Activated CD4-positive, alpha-beta T cell treated with anti-CD3 and anti-CD28 coated beads, Interleukin-2, amount 50 U/mL, for 4 hours (primary cell): ENCODE results near the gene GGNBP2.

Experiments
- DNase-seq, 2 experiments: peaks; one replicate each; pipeline ENCODE4 v3.0.0-alpha.2; 2020

GGNBP2 gene

GRCh38 chr17:36608280-36608679 lies 63.6 kb downstream of the GGNBP2 start:
- DNase-seq = no peak

GRCh38 chr17:36608794-36609497 lies 64.2 kb downstream of the GGNBP2 start:
- no peak for DNase-seq

GRCh38 chr17:36609498-36609862 lies 64.8 kb downstream of the GGNBP2 start:
- DNase-seq = no peak

- no peak for DNase-seq
Observed at GRCh38 chr17:36610474-36610873, 65.8 kb downstream of the GGNBP2 start.

- no peak for DNase-seq
Observed at GRCh38 chr17:36611345-36612072, 66.8 kb downstream of the GGNBP2 start.

GRCh38 chr17:36612323-36612722 lies 67.6 kb downstream of the GGNBP2 start:
- DNase-seq = no peak

- DNase-seq = no peak
Observed at GRCh38 chr17:36613155-36613554, 68.4 kb downstream of the GGNBP2 start.

GRCh38 chr17:36614081-36614480 lies 69.4 kb downstream of the GGNBP2 start:
- no peak for DNase-seq

GRCh38 chr17:36614933-36615332 lies 70.2 kb downstream of the GGNBP2 start:
- no peak for DNase-seq

- no peak for DNase-seq
Observed at GRCh38 chr17:36616061-36617029, 71.6 kb downstream of the GGNBP2 start.

GRCh38 chr17:36617773-36618172 lies 73.1 kb downstream of the GGNBP2 start:
- DNase-seq = no peak

GRCh38 chr17:36623281-36623680 lies 78.6 kb downstream of the GGNBP2 start:
- no peak for DNase-seq

GRCh38 chr17:36625188-36625587 lies 80.5 kb downstream of the GGNBP2 start:
- no peak for DNase-seq

GRCh38 chr17:36627101-36627500 lies 82.4 kb downstream of the GGNBP2 start:
- no peak for DNase-seq

- DNase-seq = no peak
Observed at GRCh38 chr17:36628576-36628975, 83.9 kb downstream of the GGNBP2 start.

GRCh38 chr17:36629252-36629847 lies 84.6 kb downstream of the GGNBP2 start:
- DNase-seq = peak; percentile 71 to 78

GRCh38 chr17:36629970-36630502 lies 85.3 kb downstream of the GGNBP2 start:
- no peak for DNase-seq

- DNase-seq = no peak
Observed at GRCh38 chr17:36631022-36631421, 86.3 kb downstream of the GGNBP2 start.

GRCh38 chr17:36632916-36633771 lies 88.4 kb downstream of the GGNBP2 start:
- no peak for DNase-seq
